Measurements from ENCODE around the gene CCT8. TPM values are rescaled to one million over a fixed set of nuclear protein-coding genes. Genes with fewer than 3 reads are reported as not detected.
"Not testable (repeated sequence)": the region's sequence is repeated elsewhere in the genome, so short reads cannot be mapped to it uniquely, and the experiment has no call there.

CCT8 gene
- total RNA-seq, 1 experiment from 2014 or later, result 342 TPM

- peak; percentile 4 for DNase-seq (ENCODE audit: low read depth)
Measured at GRCh38 chr21:29018540-29018939, 54.9 kb downstream of the CCT8 start.

- DNase-seq (ENCODE audit: low read depth), result no peak
Measured at GRCh38 chr21:29017639-29018237, 55.7 kb downstream of the CCT8 start.

- DNase-seq (ENCODE audit: low read depth), result not testable (repeated sequence)
Measured at GRCh38 chr21:29011236-29011635, 62.2 kb downstream of the CCT8 start.

GRCh38 chr21:29008367-29008766 lies 65.1 kb downstream of the CCT8 start:
- DNase-seq (ENCODE audit: low read depth), result no peak

- no peak for DNase-seq (ENCODE audit: low read depth)
Measured at GRCh38 chr21:29007810-29008209, 65.6 kb downstream of the CCT8 start.

- DNase-seq (ENCODE audit: low read depth), result no peak
Measured at GRCh38 chr21:29007135-29007534, 66.3 kb downstream of the CCT8 start.

Other genes with a start within 250 kb of the CCT8 start
- 20.6 and 23.1 TPM in 2 replicates for gene LTN1, start 80.8 kb downstream of the CCT8 start, total RNA-seq (2014; rRNA removed; shearing (Covaris generic))
- gene RWDD2B, start 54.3 kb downstream of the CCT8 start, total RNA-seq (2014; rRNA removed; shearing (Covaris generic)), result 26.1 and 32.3 TPM in 2 replicates
- 42.7 and 61.0 TPM in 2 replicates for gene USP16, start 49.0 kb downstream of the CCT8 start, total RNA-seq (2014; rRNA removed; shearing (Covaris generic))
- 10.0 and 14.8 TPM in 2 replicates for gene MAP3K7CL, start 57.0 kb upstream of the CCT8 start, total RNA-seq (2014; rRNA removed; shearing (Covaris generic))
- gene BACH1, start 225.3 kb upstream of the CCT8 start, total RNA-seq (2014; rRNA removed; shearing (Covaris generic)), result 25.9 and 29.9 TPM in 2 replicates